ENCODE data around the gene PGS1.

Gene PGS1

DNA sequence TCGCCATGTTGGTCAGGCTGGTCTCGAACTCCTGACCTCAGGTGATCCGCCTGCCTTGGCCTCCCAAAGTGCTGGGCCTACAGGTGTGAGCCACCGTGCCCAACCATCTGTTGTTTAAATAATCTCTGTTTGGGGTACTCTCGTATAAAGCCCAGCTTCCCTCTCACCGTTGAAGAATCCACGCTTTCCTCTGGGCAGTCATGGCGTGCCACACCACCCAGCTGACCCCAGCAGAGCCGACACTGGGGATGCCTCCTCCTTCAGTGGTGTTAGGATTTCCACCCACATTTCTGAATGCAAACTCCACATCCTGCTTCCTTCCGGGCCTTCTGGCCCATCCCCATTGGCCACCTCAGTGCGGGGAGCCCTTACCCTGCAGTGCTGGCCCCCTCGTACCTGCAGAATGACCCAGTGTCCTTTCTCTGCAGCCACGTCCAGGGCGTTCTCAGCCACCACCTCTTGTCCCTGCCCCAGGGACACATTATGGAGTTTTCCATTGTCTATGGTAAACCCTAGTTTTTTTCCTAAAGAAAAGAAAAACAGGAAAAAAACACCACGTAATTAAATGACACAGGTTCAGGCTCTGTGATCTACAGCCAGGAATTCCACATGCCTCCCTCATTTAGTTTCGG lies 60.4 kb downstream of the PGS1 start:
- no peak overlapping the region for H3K4me3 ChIP-seq (ENCODE audit: low read length)
- TF ChIP-seq, protein P1, sequence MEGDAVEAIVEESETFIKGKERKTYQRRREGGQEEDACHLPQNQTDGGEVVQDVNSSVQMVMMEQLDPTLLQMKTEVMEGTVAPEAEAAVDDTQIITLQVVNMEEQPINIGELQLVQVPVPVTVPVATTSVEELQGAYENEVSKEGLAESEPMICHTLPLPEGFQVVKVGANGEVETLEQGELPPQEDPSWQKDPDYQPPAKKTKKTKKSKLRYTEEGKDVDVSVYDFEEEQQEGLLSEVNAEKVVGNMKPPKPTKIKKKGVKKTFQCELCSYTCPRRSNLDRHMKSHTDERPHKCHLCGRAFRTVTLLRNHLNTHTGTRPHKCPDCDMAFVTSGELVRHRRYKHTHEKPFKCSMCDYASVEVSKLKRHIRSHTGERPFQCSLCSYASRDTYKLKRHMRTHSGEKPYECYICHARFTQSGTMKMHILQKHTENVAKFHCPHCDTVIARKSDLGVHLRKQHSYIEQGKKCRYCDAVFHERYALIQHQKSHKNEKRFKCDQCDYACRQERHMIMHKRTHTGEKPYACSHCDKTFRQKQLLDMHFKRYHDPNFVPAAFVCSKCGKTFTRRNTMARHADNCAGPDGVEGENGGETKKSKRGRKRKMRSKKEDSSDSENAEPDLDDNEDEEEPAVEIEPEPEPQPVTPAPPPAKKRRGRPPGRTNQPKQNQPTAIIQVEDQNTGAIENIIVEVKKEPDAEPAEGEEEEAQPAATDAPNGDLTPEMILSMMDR (IDR thresholded peaks at IDR 0.05; ENCODE audit: insufficient read depth, low read depth, low read length, missing control alignments): no peak
- DNase-seq (ENCODE audit: low read depth): no peak

DNA sequence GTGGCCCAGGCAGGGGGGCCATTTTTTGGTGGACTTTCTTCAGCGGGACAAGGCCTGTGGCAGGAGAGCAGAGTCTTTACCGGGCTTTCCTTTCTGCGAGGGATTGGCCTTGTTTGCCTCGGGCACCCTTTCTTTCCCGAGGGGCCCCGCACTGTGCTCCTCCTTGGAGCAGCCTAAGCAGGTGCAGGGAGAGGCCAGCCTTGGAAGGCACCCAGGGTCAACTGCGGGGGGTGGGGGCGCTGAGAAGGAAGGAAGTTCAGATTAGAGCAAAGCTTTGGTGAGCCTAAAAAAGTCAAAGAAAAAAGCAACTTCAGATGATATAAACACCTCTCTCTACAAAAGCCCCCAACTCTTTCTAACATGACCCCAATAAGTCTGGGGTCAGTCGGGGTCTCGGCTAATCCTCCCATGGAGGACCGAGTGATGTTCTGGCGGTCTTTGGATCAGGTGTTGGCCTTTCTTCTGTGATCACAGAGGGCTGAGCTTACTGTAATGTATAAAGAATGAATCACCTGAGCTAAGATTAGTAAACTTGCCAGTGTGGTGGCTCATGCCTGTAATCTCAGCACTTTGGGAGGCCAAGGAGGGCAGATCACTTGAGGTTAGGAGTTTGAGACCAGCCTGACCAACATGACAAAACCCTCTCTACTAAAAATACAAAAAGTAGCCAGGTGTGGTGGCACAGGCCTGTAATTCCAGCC lies 63.0 kb downstream of the PGS1 start:
- no peak overlapping the region for H3K4me3 ChIP-seq (ENCODE audit: low read length)
- TF ChIP-seq, protein P1 (IDR thresholded peaks at IDR 0.05; ENCODE audit: insufficient read depth, low read depth, low read length, missing control alignments): no peak
- DNase-seq (ENCODE audit: low read depth): peak; percentile 22

DNA sequence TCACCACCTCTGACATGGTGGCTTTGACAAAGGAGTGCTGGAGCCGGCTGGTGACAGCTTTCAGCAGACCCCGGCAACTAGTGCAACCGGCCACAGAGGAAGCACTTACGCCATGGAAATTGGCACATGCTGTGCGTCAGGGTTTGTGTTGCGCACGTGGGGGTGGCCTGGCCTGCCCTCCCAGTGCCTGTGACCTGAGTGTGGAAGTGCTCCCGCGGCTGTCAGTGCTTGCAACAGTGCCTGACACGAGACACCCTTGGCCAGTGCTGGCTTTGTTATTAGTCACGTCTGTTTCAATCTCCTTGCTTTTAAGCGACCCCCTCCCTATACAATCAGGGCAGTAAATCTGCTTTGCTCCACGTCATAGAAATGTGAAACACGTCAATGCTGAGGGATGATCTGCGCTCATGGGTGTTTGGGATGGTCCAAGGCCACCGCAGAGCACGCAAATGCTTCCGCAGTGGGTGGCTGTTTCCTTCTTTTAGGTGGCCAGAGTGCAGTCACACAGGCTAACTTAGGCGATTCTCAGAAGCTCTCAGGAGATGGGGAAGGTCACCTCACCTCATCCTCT lies 64.3 kb downstream of the PGS1 start:
- no peak for DNase-seq (ENCODE audit: low read depth)
- TF ChIP-seq, protein P1 (IDR thresholded peaks at IDR 0.05; ENCODE audit: insufficient read depth, low read depth, low read length, missing control alignments): no peak
- no peak overlapping the region for H3K4me3 ChIP-seq (ENCODE audit: low read length)

DNA sequence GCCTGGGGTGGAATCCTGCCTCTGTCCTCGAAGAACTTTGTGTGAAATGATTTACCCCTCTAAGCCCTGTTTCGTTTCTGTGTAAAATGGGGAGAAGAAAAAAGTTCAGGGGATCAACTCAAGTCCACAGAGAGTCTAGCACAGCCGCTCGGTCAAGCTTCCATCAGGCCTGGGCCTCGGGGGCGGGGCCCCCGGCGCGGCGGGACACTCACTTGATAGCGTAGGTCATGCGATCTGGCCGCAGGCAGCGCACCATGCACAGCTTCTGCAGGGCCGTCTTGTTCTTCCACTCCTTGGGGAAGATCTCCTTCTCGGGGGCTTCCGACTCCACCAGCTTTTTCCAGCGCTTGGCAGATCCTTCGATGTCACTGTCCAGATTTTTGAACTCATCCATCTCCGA lies 65.9 kb downstream of the PGS1 start:
- TF ChIP-seq, protein P1 (IDR thresholded peaks at IDR 0.05; ENCODE audit: insufficient read depth, low read depth, low read length, missing control alignments): no peak
- no peak overlapping the region for H3K4me3 ChIP-seq (ENCODE audit: low read length)
- no peak for DNase-seq (ENCODE audit: low read depth)

GRCh38 chr17:78446833-78447232 lies 68.4 kb downstream of the PGS1 start:
- DNase-seq (ENCODE audit: low read depth): no peak
- TF ChIP-seq, protein P1 (IDR thresholded peaks at IDR 0.05; ENCODE audit: insufficient read depth, low read depth, low read length, missing control alignments): no peak
- H3K4me3 ChIP-seq (ENCODE audit: low read length): no peak overlapping the region

DNA sequence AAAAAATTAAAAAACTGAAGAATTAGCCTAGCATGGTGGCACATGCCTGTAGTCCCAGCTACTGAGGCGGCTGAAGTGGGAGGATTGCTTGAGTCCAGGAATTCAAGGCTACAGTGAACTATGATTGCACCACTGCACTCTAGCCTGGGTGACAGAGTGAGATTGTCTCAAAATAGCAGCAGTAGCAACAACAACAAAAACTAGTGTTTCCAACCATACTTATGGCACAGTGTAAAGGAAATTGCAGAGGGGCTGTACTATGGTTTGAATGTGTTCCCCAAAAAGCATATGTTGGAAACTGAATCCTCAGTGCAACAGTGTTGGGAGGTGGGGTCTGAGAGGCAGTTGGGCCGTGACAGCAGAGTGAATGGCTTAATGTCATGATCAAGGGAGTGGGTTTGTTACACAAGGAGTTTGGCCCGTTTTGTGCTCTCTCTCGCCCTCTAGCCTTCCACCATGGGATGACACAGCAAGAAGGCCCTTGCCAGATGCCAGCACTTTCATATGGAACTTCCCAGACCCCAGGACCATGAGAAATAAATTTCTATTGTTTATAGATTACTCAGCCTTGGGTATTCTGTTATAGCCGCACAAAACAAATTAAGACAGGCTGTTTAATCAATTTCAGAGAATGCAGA lies 70.0 kb downstream of the PGS1 start:
- TF ChIP-seq, protein P1 (IDR thresholded peaks at IDR 0.05; ENCODE audit: insufficient read depth, low read depth, low read length, missing control alignments): no peak
- H3K4me3 ChIP-seq (ENCODE audit: low read length): no peak overlapping the region
- no peak for DNase-seq (ENCODE audit: low read depth)
